ENCODE results near the gene MAPKAPK2.

Gene MAPKAPK2

GRCh38 chr1:206685334-206685768 lies 646 bp downstream of the MAPKAPK2 start:
- DNase-seq, result no peak

- peak; percentile 22 for DNase-seq
These were observed 1.2 kb downstream of the MAPKAPK2 start for GRCh38 chr1:206685769-206686477.

GRCh38 chr1:206686478-206687249 lies 2.0 kb downstream of the MAPKAPK2 start:
- peak; percentile 42 for DNase-seq

- DNase-seq, result no peak
These were observed 2.7 kb downstream of the MAPKAPK2 start for GRCh38 chr1:206687251-206687914.

- no peak for DNase-seq
These were observed 3.3 kb downstream of the MAPKAPK2 start for GRCh38 chr1:206687915-206688442.

GRCh38 chr1:206690516-206690915 lies 5.8 kb downstream of the MAPKAPK2 start:
- DNase-seq, result no peak

- no peak for DNase-seq
These were observed 6.9 kb downstream of the MAPKAPK2 start for GRCh38 chr1:206691604-206692003.

- DNase-seq, result no peak
These were observed 8.3 kb downstream of the MAPKAPK2 start for GRCh38 chr1:206693029-206693428.

- no peak for DNase-seq
These were observed 8.9 kb downstream of the MAPKAPK2 start for GRCh38 chr1:206693592-206693991.

GRCh38 chr1:206694171-206695124 lies 9.7 kb downstream of the MAPKAPK2 start:
- DNase-seq, result no peak

GRCh38 chr1:206695733-206696132 lies 11.0 kb downstream of the MAPKAPK2 start:
- DNase-seq, result no peak

GRCh38 chr1:206696812-206697585 lies 12.3 kb downstream of the MAPKAPK2 start:
- DNase-seq, result no peak

- DNase-seq, result no peak
These were observed 13.3 kb downstream of the MAPKAPK2 start for GRCh38 chr1:206698011-206698410.

GRCh38 chr1:206699000-206699586 lies 14.4 kb downstream of the MAPKAPK2 start:
- DNase-seq, result no peak

- no peak for DNase-seq
These were observed 14.9 kb downstream of the MAPKAPK2 start for GRCh38 chr1:206699626-206700025.

- DNase-seq, result peak; percentile 84
These were observed 15.8 kb downstream of the MAPKAPK2 start for GRCh38 chr1:206700445-206701036.

GRCh38 chr1:206702260-206702659 lies 17.6 kb downstream of the MAPKAPK2 start:
- DNase-seq, result no peak

GRCh38 chr1:206702803-206703202 lies 18.1 kb downstream of the MAPKAPK2 start:
- no peak for DNase-seq

GRCh38 chr1:206703661-206704060 lies 19.0 kb downstream of the MAPKAPK2 start:
- no peak for DNase-seq

- DNase-seq, result no peak
These were observed 19.5 kb downstream of the MAPKAPK2 start for GRCh38 chr1:206704226-206704625.

- DNase-seq, result peak; percentile 97
These were observed 20.5 kb downstream of the MAPKAPK2 start for GRCh38 chr1:206705191-206705590.

Measured in NCI-H1694 treated with DMSO at 0.1 percent for 48 hours (cell line).